Mesendoderm (in vitro differentiated cells): ENCODE data around the gene PMIS2.

ENCODE experiments used
- DNase-seq: peaks from one replicate; pipeline ENCODE4 v3.0.0; 2013
- H2AK5ac ChIP-seq: 2 replicates; pipeline ENCODE4 v1.6.1; 2013; ENCODE audit warnings: low read length, inconsistent platforms
- H2BK120ac ChIP-seq: 2 replicates; pipeline ENCODE4 v1.6.1; 2013; ENCODE audit warnings: low read depth, mild to moderate bottlenecking, low read length, moderate library complexity, mixed read lengths
- H2BK15ac ChIP-seq: replicated peaks from 2 replicates; pipeline ENCODE4 v1.6.1; 2013; ENCODE audit warnings: low read depth, mild to moderate bottlenecking, moderate library complexity
- H2BK5ac ChIP-seq: 2 replicates; pipeline ENCODE4 v1.6.1; 2013; ENCODE audit warnings: low read length, inconsistent platforms
- H3K18ac ChIP-seq: 2 replicates; pipeline ENCODE4 v1.6.1; 2013; ENCODE audit warnings: mild to moderate bottlenecking, low read length, mixed read lengths
- H3K23ac ChIP-seq: one replicate; pipeline ENCODE4 v1.6.1; 2013; ENCODE audit warnings: low read length
- H3K27ac ChIP-seq: 2 replicates; pipeline ENCODE4 v1.5.1; 2013; ENCODE audit warnings: low read depth, mild to moderate bottlenecking, inconsistent platforms, low read length, moderate library complexity
- H3K27me3 ChIP-seq: 2 replicates; pipeline ENCODE4 v1.6.1; 2013; ENCODE audit warnings: low read length, control low read depth, mild to moderate bottlenecking, inconsistent platforms; ENCODE audit not compliant: insufficient read depth, poor library complexity
- H3K36me3 ChIP-seq: 2 replicates; pipeline ENCODE4 v1.6.1; 2013; ENCODE audit warnings: low read length, inconsistent platforms; ENCODE audit not compliant: control insufficient read depth, insufficient read depth
- H3K4ac ChIP-seq: one replicate; pipeline ENCODE4 v1.6.1; 2013; ENCODE audit warnings: low read depth, mild to moderate bottlenecking, low read length, moderate library complexity
- H3K4me1 ChIP-seq: 2 replicates; pipeline ENCODE4 v1.6.1; 2013; ENCODE audit warnings: low read depth, low read length, inconsistent platforms; ENCODE audit not compliant: control insufficient read depth
- H3K4me2 ChIP-seq: 2 replicates; pipeline ENCODE4 v1.6.1; 2013; ENCODE audit warnings: low read length
- H3K4me3 ChIP-seq: 2 replicates; pipeline ENCODE4 v1.5.1; 2013; ENCODE audit warnings: mild to moderate bottlenecking, low read length
- H3K56ac ChIP-seq: one replicate; pipeline ENCODE4 v1.6.1; 2013; ENCODE audit warnings: low read length
- H3K79me1 ChIP-seq: 2 replicates; pipeline ENCODE4 v1.6.1; 2013; ENCODE audit warnings: low read length, inconsistent platforms
- H3K79me2 ChIP-seq: 2 replicates; pipeline ENCODE4 v1.6.1; 2013; ENCODE audit warnings: mild to moderate bottlenecking, low read length; ENCODE audit not compliant: control insufficient read depth, insufficient read depth
- H3K9ac ChIP-seq: 2 replicates; pipeline ENCODE4 v1.6.1; 2013; ENCODE audit warnings: low read length, inconsistent platforms
- H4K5ac ChIP-seq: one replicate; pipeline ENCODE4 v1.6.1; 2013; ENCODE audit warnings: low read length
- H4K8ac ChIP-seq: one replicate; pipeline ENCODE4 v1.6.1; 2013; ENCODE audit warnings: low read depth, mild to moderate bottlenecking, control low read depth, low read length, moderate library complexity
- WGBS: extraction: QIAGEN DNeasy Blood & Tissue Kit; methylation state at CpG from one replicate; pipeline ENCODE4 v1.1.7; 2013; ENCODE audit warnings: low lambda C conversion rate, missing lambda C conversion rate; ENCODE audit not compliant: insufficient coverage; ENCODE audit errors: extremely low coverage; 5-methylcytosine and 5-hydroxymethylcytosine counted together

Gene PMIS2

GRCh38 chr19:35549174-35549788, 36.7 kb upstream of the PMIS2 start:
- Histone ChIP-seq H2AK5ac (no peak overlapping the region), H3K4me3 (no peak overlapping the region), H4K5ac (no peak overlapping the region), H3K27me3 (no peaks in the 10 kb centered on the region), H3K4ac (no peak overlapping the region), H3K79me1 (peaks cover 22% of the 10 kb centered on the region), H3K18ac (no peak overlapping the region), H4K8ac (no peak overlapping the region), H2BK120ac (no peak overlapping the region), H3K36me3 (peaks cover 2% of the 10 kb centered on the region), H3K56ac (no peak overlapping the region), H3K23ac (no peak overlapping the region), H3K9ac (peak overlapping the region; percentile 26), H3K79me2 (peaks cover 17% of the 10 kb centered on the region), H2BK5ac (no peak overlapping the region), H3K4me1 (peaks cover 4% of the 10 kb centered on the region), H2BK15ac (no peak overlapping the region), H3K27ac (no peak overlapping the region), H3K4me2 (no peak overlapping the region)
- no CpG with 5 or more reads among the region's 6 CpGs for WGBS
- DNase-seq = peak; percentile 90

DNA sequence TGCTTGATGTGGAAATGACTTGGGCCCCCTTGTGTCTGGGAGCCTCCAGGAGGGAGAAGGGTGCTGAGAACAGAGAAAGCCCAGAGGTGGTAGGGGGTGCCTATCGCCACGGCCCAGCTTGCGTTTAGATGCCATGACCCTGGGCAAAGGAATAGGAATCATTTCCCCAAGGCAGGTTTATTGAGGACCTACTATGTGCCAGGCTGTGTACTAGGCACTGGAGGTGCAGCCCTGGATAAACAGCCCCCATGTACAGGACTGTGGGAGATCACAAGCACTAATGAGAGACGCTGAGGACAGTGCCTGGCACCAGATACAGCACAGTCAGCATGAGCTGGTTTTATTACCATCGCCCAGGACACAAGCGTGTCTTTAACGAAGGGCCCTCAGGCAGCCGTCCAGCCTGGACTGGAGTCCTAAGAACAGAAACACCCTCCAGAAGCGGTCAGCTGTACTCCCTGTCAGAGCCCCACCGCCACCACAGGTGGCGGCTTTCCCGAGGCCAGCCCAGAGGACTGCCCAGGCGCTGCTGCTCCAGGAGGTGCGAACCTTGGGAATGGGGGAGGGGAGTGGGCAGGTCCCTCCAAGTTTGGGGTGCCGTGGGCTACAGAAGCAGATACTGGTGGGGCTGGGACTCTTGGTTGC, 36.0 kb upstream of the PMIS2 start:
- Histone ChIP-seq H2BK15ac (no peak overlapping the region), H3K79me2 (peaks cover 10% of the 10 kb centered on the region), H2AK5ac (no peak overlapping the region), H3K4me1 (peaks cover 2% of the 10 kb centered on the region), H3K79me1 (peaks cover 15% of the 10 kb centered on the region), H3K9ac (no peak overlapping the region), H3K18ac (no peak overlapping the region), H3K27me3 (no peaks in the 10 kb centered on the region), H3K27ac (no peak overlapping the region), H2BK5ac (no peak overlapping the region), H3K23ac (no peak overlapping the region), H3K4me3 (no peak overlapping the region), H3K36me3 (peaks cover 2% of the 10 kb centered on the region), H4K8ac (no peak overlapping the region), H2BK120ac (no peak overlapping the region), H4K5ac (no peak overlapping the region), H3K4me2 (no peak overlapping the region), H3K4ac (no peak overlapping the region), H3K56ac (no peak overlapping the region)
- DNase-seq = no peak
- no CpG with 5 or more reads among the region's 15 CpGs for WGBS

GRCh38 chr19:35551091-35551810, 34.7 kb upstream of the PMIS2 start:
- H3K27ac ChIP-seq = no peak overlapping the region
- no peak overlapping the region for H3K18ac ChIP-seq
- peaks cover 2% of the 10 kb centered on the region for H3K36me3 ChIP-seq
- H3K23ac ChIP-seq = no peak overlapping the region
- no peak overlapping the region for H2AK5ac ChIP-seq
- H2BK5ac ChIP-seq = no peak overlapping the region
- no peak overlapping the region for H3K4me3 ChIP-seq
- no peak overlapping the region for H3K4ac ChIP-seq
- no peaks in the 10 kb centered on the region for H3K27me3 ChIP-seq
- no peak overlapping the region for H4K8ac ChIP-seq
- no peak overlapping the region for H2BK120ac ChIP-seq
- no peak overlapping the region for H3K9ac ChIP-seq
- peaks cover 2% of the 10 kb centered on the region for H3K4me1 ChIP-seq
- no peak overlapping the region for H4K5ac ChIP-seq
- peaks cover 12% of the 10 kb centered on the region for H3K79me1 ChIP-seq
- no peak overlapping the region for H3K56ac ChIP-seq
- peaks cover 6% of the 10 kb centered on the region for H3K79me2 ChIP-seq
- H3K4me2 ChIP-seq = no peak overlapping the region
- no CpG with 5 or more reads among the region's 21 CpGs for WGBS
- H2BK15ac ChIP-seq = no peak overlapping the region
- DNase-seq = no peak

DNA sequence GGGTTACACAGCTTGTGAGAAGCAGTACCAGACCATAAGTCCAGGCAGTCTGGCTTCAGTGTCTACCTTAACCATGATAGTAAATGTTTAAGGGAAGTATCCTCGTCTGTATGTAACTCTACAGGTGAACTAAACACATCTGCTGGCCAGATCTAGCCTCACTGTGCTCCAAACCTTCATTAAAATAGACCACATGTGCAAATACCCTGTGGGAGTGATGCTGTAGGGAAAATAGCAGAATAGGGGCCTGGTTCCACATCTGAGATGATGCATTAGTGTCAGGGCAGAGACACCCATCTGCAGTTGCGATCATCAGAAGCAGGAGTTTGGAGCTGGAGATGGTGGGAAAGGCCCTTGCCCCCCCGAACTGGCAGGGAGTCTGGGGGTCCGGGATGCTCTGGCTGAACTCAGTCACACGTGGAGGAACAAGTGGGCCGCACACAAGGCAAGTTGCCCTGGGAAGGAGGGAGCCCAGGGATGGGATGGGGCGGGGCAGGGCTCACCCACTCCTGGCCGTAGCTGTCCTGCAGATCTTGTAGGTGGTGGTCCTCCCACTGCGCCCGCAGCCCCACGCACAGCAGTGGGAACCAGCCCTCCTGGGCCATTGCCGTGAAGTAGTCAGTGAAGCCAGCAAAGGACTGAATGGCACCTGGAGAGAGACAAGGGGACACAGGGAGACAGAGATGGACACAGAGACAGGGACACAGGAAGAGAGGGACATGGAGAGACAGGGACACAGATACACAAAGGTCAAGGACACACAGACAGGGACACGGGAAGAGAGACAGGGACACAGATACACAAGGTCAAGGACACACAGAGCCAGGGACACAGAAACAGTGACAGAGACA, 33.2 kb upstream of the PMIS2 start:
- Histone ChIP-seq H3K4ac (no peak overlapping the region), H3K79me2 (no peaks in the 10 kb centered on the region), H2BK15ac (no peak overlapping the region), H2AK5ac (no peak overlapping the region), H3K4me2 (no peak overlapping the region), H2BK5ac (no peak overlapping the region), H3K27me3 (no peaks in the 10 kb centered on the region), H3K27ac (no peak overlapping the region), H3K4me3 (no peak overlapping the region), H4K8ac (no peak overlapping the region), H3K56ac (no peak overlapping the region), H3K36me3 (no peaks in the 10 kb centered on the region), H2BK120ac (no peak overlapping the region), H3K79me1 (no peaks in the 10 kb centered on the region), H3K9ac (no peak overlapping the region), H3K4me1 (no peaks in the 10 kb centered on the region), H4K5ac (no peak overlapping the region), H3K18ac (no peak overlapping the region), H3K23ac (no peak overlapping the region)
- no CpG with 5 or more reads among the region's 13 CpGs for WGBS
- no peak for DNase-seq

DNA sequence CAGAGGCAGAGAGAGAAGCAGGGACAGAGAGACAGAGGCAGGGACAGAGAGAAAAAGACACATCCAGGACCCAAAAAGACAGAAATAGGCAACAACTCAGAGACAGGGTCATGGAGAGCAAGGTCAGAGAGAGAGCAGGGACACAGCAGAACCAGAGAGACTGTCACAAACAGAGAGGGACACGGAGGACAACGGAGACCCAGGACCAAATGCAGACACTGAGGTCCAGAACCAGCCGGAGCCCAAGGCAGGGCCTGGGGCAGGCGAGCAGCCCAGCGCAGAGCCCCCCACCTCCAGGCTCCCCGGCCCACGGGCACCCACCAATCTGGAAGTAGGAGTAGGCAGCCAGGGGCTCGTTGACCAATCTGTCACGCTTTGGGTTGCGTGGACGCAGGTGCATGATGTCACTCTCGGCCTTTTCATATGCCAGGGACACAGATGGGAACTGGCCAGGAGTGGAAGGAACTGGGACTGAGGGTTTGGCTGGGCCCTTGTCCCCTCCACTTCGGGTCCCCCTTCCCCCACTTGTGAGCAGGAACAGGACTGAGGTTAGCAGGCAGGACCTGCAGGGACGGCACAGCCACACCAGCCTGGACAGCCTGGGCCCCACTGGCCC, 32.5 kb upstream of the PMIS2 start:
- no peaks in the 10 kb centered on the region for H3K27me3 ChIP-seq
- no peak overlapping the region for H2AK5ac ChIP-seq
- H3K9ac ChIP-seq = no peak overlapping the region
- no peak overlapping the region for H3K4ac ChIP-seq
- no peaks in the 10 kb centered on the region for H3K4me1 ChIP-seq
- H3K79me1 ChIP-seq = no peaks in the 10 kb centered on the region
- no peak overlapping the region for H3K23ac ChIP-seq
- no peak overlapping the region for H4K5ac ChIP-seq
- no peaks in the 10 kb centered on the region for H3K79me2 ChIP-seq
- H3K27ac ChIP-seq = no peak overlapping the region
- no peak overlapping the region for H4K8ac ChIP-seq
- no peak overlapping the region for H3K4me3 ChIP-seq
- H3K36me3 ChIP-seq = no peaks in the 10 kb centered on the region
- no CpG with 5 or more reads among the region's 14 CpGs for WGBS
- no peak overlapping the region for H2BK120ac ChIP-seq
- no peak for DNase-seq
- no peak overlapping the region for H3K18ac ChIP-seq
- no peak overlapping the region for H2BK5ac ChIP-seq
- H3K4me2 ChIP-seq = no peak overlapping the region
- H2BK15ac ChIP-seq = no peak overlapping the region
- H3K56ac ChIP-seq = no peak overlapping the region
